ENCODE measurements around the gene SYNGR1.

Gene SYNGR1

GRCh38 chr22:39344046-39344390 is 5.8 kb upstream of the SYNGR1 start:
- DNase-seq (ENCODE audit: low read depth): no peak
- no peak for TF ChIP-seq CTCF (IDR thresholded peaks at IDR 0.05; ENCODE audit: control insufficient read depth, extremely low read depth, insufficient read depth)
- H3K4me3 ChIP-seq (ENCODE audit: low read depth, low read length): no peak overlapping the region

GRCh38 chr22:39345231-39345630 is 4.6 kb upstream of the SYNGR1 start:
- TF ChIP-seq CTCF (IDR thresholded peaks at IDR 0.05; ENCODE audit: control insufficient read depth, extremely low read depth, insufficient read depth): no peak
- no peak overlapping the region for H3K4me3 ChIP-seq (ENCODE audit: low read depth, low read length)
- DNase-seq (ENCODE audit: low read depth): no peak

- H3K4me3 ChIP-seq (ENCODE audit: low read depth, low read length): peak overlapping the region; percentile 48
- no peak for TF ChIP-seq CTCF (IDR thresholded peaks at IDR 0.05; ENCODE audit: control insufficient read depth, extremely low read depth, insufficient read depth)
- DNase-seq (ENCODE audit: low read depth): no peak
These were observed 784 bp upstream of the SYNGR1 start for GRCh38 chr22:39348909-39349505.

GRCh38 chr22:39349506-39349966 is 255 bp upstream of the SYNGR1 start:
- peak; percentile 49 for TF ChIP-seq CTCF (IDR thresholded peaks at IDR 0.05; ENCODE audit: control insufficient read depth, extremely low read depth, insufficient read depth)
- no peak for DNase-seq (ENCODE audit: low read depth)
- H3K4me3 ChIP-seq (ENCODE audit: low read depth, low read length): peak overlapping the region; percentile 61

- no peak for DNase-seq (ENCODE audit: low read depth)
- TF ChIP-seq CTCF (IDR thresholded peaks at IDR 0.05; ENCODE audit: control insufficient read depth, extremely low read depth, insufficient read depth): no peak
- H3K4me3 ChIP-seq (ENCODE audit: low read depth, low read length): peak overlapping the region; percentile 61
These were observed 1.2 kb downstream of the SYNGR1 start for GRCh38 chr22:39350757-39351688.

GRCh38 chr22:39351689-39352214 is 2.0 kb downstream of the SYNGR1 start:
- no peak overlapping the region for H3K4me3 ChIP-seq (ENCODE audit: low read depth, low read length)
- DNase-seq (ENCODE audit: low read depth): no peak
- no peak for TF ChIP-seq CTCF (IDR thresholded peaks at IDR 0.05; ENCODE audit: control insufficient read depth, extremely low read depth, insufficient read depth)
